Trophoblast cell (in vitro differentiated cells and primary cell): ENCODE results near the gene PPP2R2D.

Experiments used
- DNase-seq, 2 donors: peaks; one replicate each; pipeline ENCODE4 v3.0.0-alpha.2; 2016
- H2AFZ ChIP-seq: 2 replicates; pipeline ENCODE4 v1.6.1; 2013; ENCODE audit warnings: low read length, moderate library complexity, mild to moderate bottlenecking; ENCODE audit not compliant: insufficient read depth, poor library complexity
- H2AK5ac ChIP-seq: 2 replicates; pipeline ENCODE4 v1.6.1; 2013; ENCODE audit warnings: mild to moderate bottlenecking, low read length
- H2BK120ac ChIP-seq: 2 replicates; pipeline ENCODE4 v1.6.1; 2013; ENCODE audit warnings: low read length, mild to moderate bottlenecking, moderate library complexity; ENCODE audit not compliant: insufficient read depth, poor library complexity
- H2BK12ac ChIP-seq: 2 replicates; pipeline ENCODE4 v1.6.1; 2013; ENCODE audit warnings: mild to moderate bottlenecking, low read length, moderate library complexity
- H2BK5ac ChIP-seq: 2 replicates; pipeline ENCODE4 v1.6.1; 2013; ENCODE audit warnings: low read length, low read depth, moderate library complexity, mild to moderate bottlenecking; ENCODE audit not compliant: poor library complexity
- H3K14ac ChIP-seq: 2 replicates; pipeline ENCODE4 v1.6.1; 2013; ENCODE audit warnings: mild to moderate bottlenecking, low read length
- H3K18ac ChIP-seq: 2 replicates; pipeline ENCODE4 v1.6.1; 2013; ENCODE audit warnings: mild to moderate bottlenecking, low read length
- H3K23ac ChIP-seq: 2 replicates; pipeline ENCODE4 v1.6.1; 2013; ENCODE audit warnings: low read length
- H3K27ac ChIP-seq: 2 replicates; pipeline ENCODE4 v1.5.1; 2013; ENCODE audit warnings: low read depth, mild to moderate bottlenecking, inconsistent platforms, low read length, moderate library complexity
- H3K27me3 ChIP-seq: 2 replicates; pipeline ENCODE4 v1.6.1; 2013; ENCODE audit warnings: inconsistent platforms, mild to moderate bottlenecking, low read length, moderate library complexity; ENCODE audit not compliant: insufficient read depth
- H3K36me3 ChIP-seq, 2 experiments: 1 replicate in 1 of 2; 2 replicates in 1 of 2; pipeline ENCODE4 v1.6.1; 2013; ENCODE audit warnings: low read length in 2 of 2, mild to moderate bottlenecking in 2 of 2, moderate library complexity in 1 of 2; ENCODE audit not compliant: insufficient read depth in 2 of 2, control insufficient read depth in 1 of 2
- H3K4ac ChIP-seq: 2 replicates; pipeline ENCODE4 v1.6.1; 2013; ENCODE audit warnings: low read depth, mild to moderate bottlenecking, low read length, moderate library complexity
- H3K4me1 ChIP-seq, 2 experiments: 1 replicate in 1 of 2; 2 replicates in 1 of 2; pipeline ENCODE4 v1.6.1; 2013; ENCODE audit warnings: low read length in 2 of 2, mild to moderate bottlenecking in 2 of 2, moderate library complexity in 1 of 2; ENCODE audit not compliant: insufficient read depth in 2 of 2, control insufficient read depth in 1 of 2
- H3K4me2 ChIP-seq: 2 replicates; pipeline ENCODE4 v1.6.1; 2013; ENCODE audit warnings: inconsistent platforms, mild to moderate bottlenecking, low read length, moderate library complexity
- H3K4me3 ChIP-seq: 2 replicates; pipeline ENCODE4 v1.5.1; 2013; ENCODE audit warnings: mild to moderate bottlenecking, low read depth, low read length, inconsistent platforms
- H3K79me1 ChIP-seq: one replicate; pipeline ENCODE4 v1.6.1; 2013; ENCODE audit warnings: low read length
- H3K79me2 ChIP-seq: 2 replicates; pipeline ENCODE4 v1.6.1; 2013; ENCODE audit warnings: low read length, mild to moderate bottlenecking; ENCODE audit not compliant: control insufficient read depth, insufficient read depth, poor library complexity
- H3K9ac ChIP-seq: 2 replicates; pipeline ENCODE4 v1.6.1; 2013; ENCODE audit warnings: mild to moderate bottlenecking, low read length
- H3K9me3 ChIP-seq: 2 replicates; pipeline ENCODE4 v1.6.1; 2013; ENCODE audit warnings: low read depth, mild to moderate bottlenecking, control low read depth, inconsistent platforms, low read length; ENCODE audit not compliant: insufficient read depth
- H4K12ac ChIP-seq: 2 replicates; pipeline ENCODE4 v1.6.1; 2013; ENCODE audit warnings: low read depth, mild to moderate bottlenecking, low read length, moderate library complexity
- H4K8ac ChIP-seq: 2 replicates; pipeline ENCODE4 v1.6.1; 2013; ENCODE audit warnings: low read depth, mild to moderate bottlenecking, low read length, moderate library complexity
- H4K91ac ChIP-seq: one replicate; pipeline ENCODE4 v1.6.1; 2013; ENCODE audit warnings: low read depth, mild to moderate bottlenecking, low read length, moderate library complexity
- WGBS: extraction: QIAGEN DNeasy Blood & Tissue Kit; methylation state at CpG from one replicate; pipeline ENCODE4 v1.1.7; 2013; ENCODE audit warnings: missing lambda C conversion rate; ENCODE audit not compliant: insufficient read length, insufficient coverage; ENCODE audit errors: extremely low coverage; 5-methylcytosine and 5-hydroxymethylcytosine counted together

The PPP2R2D gene

DNA sequence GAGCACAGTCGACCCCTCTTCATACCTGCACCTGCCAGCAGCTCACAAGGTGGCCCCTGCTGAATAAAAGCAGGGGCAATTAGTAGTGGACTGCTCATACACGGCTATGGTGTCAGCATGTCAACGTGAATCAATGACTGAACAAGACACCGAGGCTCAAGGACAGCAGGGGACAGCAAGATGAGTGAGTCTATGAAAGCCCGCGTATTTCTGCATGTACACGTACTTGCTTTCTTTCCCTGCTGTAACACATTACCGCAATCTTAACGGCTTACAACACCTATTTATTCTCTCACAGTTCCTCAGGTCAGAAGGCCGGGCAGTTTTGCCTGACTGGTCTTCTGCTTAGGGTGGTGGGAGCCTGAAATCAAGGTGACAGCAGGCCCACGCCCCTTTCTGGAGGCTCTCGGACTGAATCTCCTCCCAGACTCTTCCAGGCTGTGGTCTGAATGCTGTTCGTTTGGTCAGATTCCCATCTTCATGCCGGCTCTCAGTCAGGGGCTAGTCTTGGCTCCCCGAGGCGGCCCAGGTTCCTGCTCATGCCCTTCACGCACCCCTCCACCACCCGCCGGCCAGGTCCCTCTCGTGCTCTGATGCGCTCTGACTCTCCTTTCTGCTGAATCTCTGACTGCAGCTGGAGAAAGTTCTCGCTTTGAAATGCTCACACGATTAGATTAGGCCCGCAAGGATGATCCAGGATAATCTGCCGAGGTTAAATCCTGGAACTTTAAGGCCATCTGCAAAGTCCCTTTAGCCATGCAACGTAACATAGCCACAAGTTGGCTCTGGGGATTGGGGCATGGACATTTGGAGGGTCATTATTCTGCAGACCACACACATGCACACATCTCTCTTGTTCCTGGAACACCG, 7.8 kb upstream of the PPP2R2D start:
- DNase-seq: no peak
- no peaks in the 10 kb centered on the region for H3K79me1 ChIP-seq
- no CpG with 5 or more reads among the region's 27 CpGs for WGBS

GRCh38 chr10:131895116-131895515, 5.7 kb upstream of the PPP2R2D start:
- no peak overlapping the region for H3K4me2 ChIP-seq
- WGBS: no CpG with 5 or more reads among the region's 17 CpGs
- H2AK5ac ChIP-seq: no peak overlapping the region
- H3K79me1 ChIP-seq: peaks cover 1% of the 10 kb centered on the region
- no peak overlapping the region for H2BK5ac ChIP-seq
- no peak overlapping the region for H3K4ac ChIP-seq
- H3K4me1 ChIP-seq: peaks cover 3 to 4% of the 10 kb centered on the region in 2 experiments
- no peaks in the 10 kb centered on the region for H3K36me3 ChIP-seq
- H3K79me2 ChIP-seq: no peaks in the 10 kb centered on the region
- H3K18ac ChIP-seq: no peak overlapping the region
- peaks cover 2% of the 10 kb centered on the region for H3K9me3 ChIP-seq
- DNase-seq: no peak
- H4K12ac ChIP-seq: no peak overlapping the region
- no peak overlapping the region for H2BK120ac ChIP-seq
- H3K4me3 ChIP-seq: no peak overlapping the region
- H3K23ac ChIP-seq: no peak overlapping the region
- no peak overlapping the region for H4K8ac ChIP-seq
- no peak overlapping the region for H2AFZ ChIP-seq
- no peak overlapping the region for H3K9ac ChIP-seq
- no peak overlapping the region for H2BK12ac ChIP-seq
- no peak overlapping the region for H4K91ac ChIP-seq
- no peak overlapping the region for H3K27ac ChIP-seq
- no peaks in the 10 kb centered on the region for H3K27me3 ChIP-seq
- H3K14ac ChIP-seq: no peak overlapping the region

More for the DNA sequence above, 7.8 kb upstream of the PPP2R2D start:
- Histone ChIP-seq H3K9me3 (peaks cover 2% of the 10 kb centered on the region), H3K4me2 (no peak overlapping the region), H2AFZ (no peak overlapping the region), H2BK5ac (no peak overlapping the region), H4K8ac (no peak overlapping the region), H3K4me3 (no peak overlapping the region), H2BK120ac (no peak overlapping the region), H3K18ac (no peak overlapping the region), H2AK5ac (no peak overlapping the region), H2BK12ac (no peak overlapping the region), H4K91ac (no peak overlapping the region), H3K14ac (no peak overlapping the region), H3K4me1 (peaks cover 0 to 3% of the 10 kb centered on the region in 2 experiments), H3K23ac (no peak overlapping the region), H3K36me3 (no peaks in the 10 kb centered on the region), H3K27ac (no peak overlapping the region), H3K9ac (no peak overlapping the region), H3K79me2 (no peaks in the 10 kb centered on the region), H4K12ac (no peak overlapping the region), H3K4ac (no peak overlapping the region), H3K27me3 (no peaks in the 10 kb centered on the region)

- Histone ChIP-seq H2AFZ (no peak overlapping the region), H3K36me3 (no peaks in the 10 kb centered on the region), H3K9me3 (peaks cover 2% of the 10 kb centered on the region), H4K91ac (no peak overlapping the region), H2BK120ac (no peak overlapping the region), H3K79me2 (peaks cover 3% of the 10 kb centered on the region), H2BK12ac (no peak overlapping the region), H3K4ac (no peak overlapping the region), H3K79me1 (peaks cover 8% of the 10 kb centered on the region), H3K4me3 (no peak overlapping the region), H3K14ac (no peak overlapping the region), H3K4me1 (peaks cover 3 to 5% of the 10 kb centered on the region in 2 experiments), H3K4me2 (no peak overlapping the region), H3K27ac (no peak overlapping the region), H4K12ac (no peak overlapping the region), H3K18ac (no peak overlapping the region), H3K27me3 (no peaks in the 10 kb centered on the region), H2BK5ac (no peak overlapping the region), H3K9ac (no peak overlapping the region), H2AK5ac (no peak overlapping the region), H4K8ac (no peak overlapping the region), H3K23ac (no peak overlapping the region)
- DNase-seq: no peak
- WGBS: no CpG with 5 or more reads among the region's 9 CpGs
Measured at GRCh38 chr10:131896403-131896802, 4.4 kb upstream of the PPP2R2D start.

DNA sequence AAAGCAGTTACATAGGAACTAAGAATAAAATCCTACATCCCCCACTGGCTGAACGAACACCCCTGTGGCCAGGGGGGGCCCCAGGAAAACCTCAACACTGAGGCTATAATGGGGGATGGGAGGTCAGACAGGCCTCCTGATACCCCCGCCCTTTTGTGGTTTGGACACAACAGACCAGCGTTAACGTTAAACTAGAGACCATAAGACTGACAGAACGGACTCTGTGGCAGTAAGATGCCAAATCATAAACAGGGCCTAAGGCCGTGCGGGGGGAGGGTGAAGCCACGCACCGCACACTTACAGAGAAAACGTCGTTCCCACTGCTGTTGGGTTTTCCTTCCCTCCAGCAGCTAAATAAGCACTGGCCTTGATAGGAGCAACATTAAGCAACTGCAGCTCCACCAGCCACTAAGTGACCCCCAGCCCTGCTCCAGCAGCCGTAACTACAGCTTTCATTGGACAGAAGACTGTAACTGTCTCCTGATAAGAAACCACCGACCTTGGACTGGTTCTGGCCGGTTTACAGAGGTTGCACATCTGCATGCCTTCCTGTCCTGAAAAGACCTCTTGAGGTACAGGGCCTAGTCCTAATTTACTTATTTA, 3.4 kb upstream of the PPP2R2D start:
- H2BK5ac ChIP-seq: no peak overlapping the region

More for the DNA sequence above, 3.4 kb upstream of the PPP2R2D start:
- Histone ChIP-seq H3K4ac (no peak overlapping the region), H3K79me2 (peaks cover 6% of the 10 kb centered on the region), H3K9me3 (no peaks in the 10 kb centered on the region), H4K8ac (no peak overlapping the region), H3K27ac (no peak overlapping the region), H2AK5ac (no peak overlapping the region), H2BK120ac (no peak overlapping the region), H3K4me1 (peaks cover 3 to 8% of the 10 kb centered on the region in 2 experiments), H2BK12ac (no peak overlapping the region), H3K18ac (no peak overlapping the region), H3K4me3 (no peak overlapping the region), H2AFZ (no peak overlapping the region), H3K4me2 (no peak overlapping the region), H4K12ac (no peak overlapping the region), H3K9ac (no peak overlapping the region), H3K79me1 (peaks cover 11% of the 10 kb centered on the region), H4K91ac (no peak overlapping the region), H3K36me3 (no peaks in the 10 kb centered on the region), H3K23ac (no peak overlapping the region), H3K14ac (no peak overlapping the region), H3K27me3 (no peaks in the 10 kb centered on the region)
- no CpG with 5 or more reads among the region's 14 CpGs for WGBS
- DNase-seq: no peak
